ENCODE data around the gene CORO7. TPM values are rescaled to one million over a fixed set of nuclear protein-coding genes. Genes with fewer than 3 reads are reported as not detected.

The CORO7 gene
- total and polyA plus RNA-seq, 9 of the 15 experiments (the other 6 are each of a cell fraction or from before 2014, with no cell fraction given): 0.45 to 77.2 (median 18.7) TPM

DNA sequence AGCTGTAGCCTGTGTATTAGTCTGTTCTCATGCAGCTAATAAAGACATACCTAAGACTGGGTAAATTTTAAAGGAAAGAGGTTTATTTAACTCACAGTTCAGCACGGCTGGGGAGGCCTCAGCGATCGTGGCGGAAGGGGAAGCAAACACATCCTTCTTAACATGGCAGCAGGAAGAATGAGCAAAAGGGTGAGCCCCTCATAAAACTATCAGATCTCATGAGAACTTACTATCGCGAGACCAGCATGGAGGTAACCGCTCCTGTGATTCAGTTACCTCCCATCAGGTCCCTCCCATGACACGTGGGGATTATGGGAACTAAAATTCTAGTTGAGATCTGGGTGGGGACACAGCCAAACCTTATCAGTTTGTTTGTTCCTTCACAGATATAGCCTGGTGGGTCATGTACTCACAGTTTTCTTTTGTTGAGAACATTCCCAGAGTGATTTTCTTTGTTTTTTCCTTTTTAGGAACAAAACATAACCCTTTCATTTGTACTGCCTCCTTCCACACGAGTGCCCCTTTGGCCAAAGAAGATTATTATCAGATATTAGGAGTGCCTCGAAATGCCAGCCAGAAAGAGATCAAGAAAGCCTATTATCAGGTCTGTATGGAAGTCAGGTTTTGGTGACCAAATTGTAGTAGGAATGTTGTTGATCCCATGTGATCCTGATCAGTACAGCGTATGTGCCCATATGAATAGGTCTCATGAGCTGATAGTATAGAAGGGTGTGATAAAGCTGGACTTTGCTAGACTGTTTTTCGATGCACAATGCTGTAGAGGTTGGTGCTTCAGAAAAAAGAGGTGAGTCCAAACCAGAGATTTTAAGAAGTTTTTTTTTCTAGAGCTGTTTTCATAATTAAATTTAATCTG lies 17.8 kb upstream of the CORO7 start (continued):
- TF ChIP-seq ZNF655 (CRISPR knock-in tag; IDR thresholded peaks at IDR 0.05): no peak
- TF ChIP-seq BACH1 (tag; IDR thresholded peaks at IDR 0.05): no peak
- TF ChIP-seq TAL1 (IDR thresholded peaks at IDR 0.05): 0 out of 2 replicates have a peak, but pooled peaks have one; percentile 7
- TF ChIP-seq POLR2H (tag; IDR thresholded peaks at IDR 0.05; ENCODE audit: low read depth): peak; percentile 89
- no peak for TF ChIP-seq ZNF318 (IDR thresholded peaks at IDR 0.05; ENCODE audit: borderline replicate concordance in 1 of 2, low read depth in 1 of 2)
- no peak for TF ChIP-seq TCFL5 (CRISPR knock-in tag; conservative IDR thresholded peaks at IDR 0.05)
- peak; percentile 65; the same call in 1 of the 2 replicates for TF ChIP-seq CTBP1 (IDR thresholded peaks at IDR 0.05; ENCODE audit: borderline replicate concordance)
- no peak for TF ChIP-seq PHF21A (IDR thresholded peaks at IDR 0.05; ENCODE audit: borderline replicate concordance, low read depth)
- TF ChIP-seq CREB1 (IDR thresholded peaks at IDR 0.05): no peak
- no peak for TF ChIP-seq CREB1 (CRISPR knock-in tag; IDR thresholded peaks at IDR 0.05)
- TF ChIP-seq NR2C1 (IDR thresholded peaks at IDR 0.05): no peak
- no peak for TF ChIP-seq NR2C1 (tag; IDR thresholded peaks at IDR 0.05)
- TF ChIP-seq WHSC1 (IDR thresholded peaks at IDR 0.05; ENCODE audit: low read length): no peak
- no peak for TF ChIP-seq BRD4 (IDR thresholded peaks at IDR 0.05)
- no peak for TF ChIP-seq PHB2 (IDR thresholded peaks at IDR 0.05; ENCODE audit: low read depth)
- TF ChIP-seq SRSF1 (IDR thresholded peaks at IDR 0.05; ENCODE audit: low read depth, low read length): no peak
- no peak for TF ChIP-seq TRIM28 (IDR thresholded peaks at IDR 0.05)

Data from K562 (cell line).